ENCODE data around the gene STK24. TPM values are rescaled to one million over a fixed set of nuclear protein-coding genes. Genes with fewer than 3 reads are reported as not detected.

The STK24 gene
- total RNA-seq, 1 donor from 2014 or later = 121 TPM

DNA sequence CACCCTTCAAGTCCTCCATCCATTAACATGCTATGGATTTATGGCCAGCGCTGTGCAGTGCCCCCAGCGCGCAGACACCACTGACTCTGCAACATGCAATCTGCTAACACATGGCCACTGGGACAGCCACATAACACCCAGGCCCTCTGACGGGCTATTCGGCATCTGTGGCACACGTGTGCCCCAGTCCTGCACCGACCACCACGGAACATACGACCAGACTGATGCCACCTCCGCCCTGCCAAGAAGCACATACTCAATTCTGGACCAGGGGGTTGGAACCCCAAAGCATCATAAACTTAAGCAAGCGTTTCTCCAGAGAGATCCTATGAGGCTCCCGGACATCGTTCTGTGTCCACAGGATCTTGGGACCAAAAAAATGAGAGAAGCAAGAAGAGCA is 9.8 kb downstream of the STK24 start:
- H3K36me3 Mint-ChIP-seq = peaks cover 43% of the 10 kb centered on the region
- DNase-seq (ENCODE audit: extremely low spot score, unreplicated experiment) = no peak
- peaks cover 70% of the 10 kb centered on the region for H3K4me1 Mint-ChIP-seq (ENCODE audit: unreplicated experiment)
- peak overlapping the region; percentile 80 for H3K27ac Mint-ChIP-seq
- TF ChIP-seq, protein P1, sequence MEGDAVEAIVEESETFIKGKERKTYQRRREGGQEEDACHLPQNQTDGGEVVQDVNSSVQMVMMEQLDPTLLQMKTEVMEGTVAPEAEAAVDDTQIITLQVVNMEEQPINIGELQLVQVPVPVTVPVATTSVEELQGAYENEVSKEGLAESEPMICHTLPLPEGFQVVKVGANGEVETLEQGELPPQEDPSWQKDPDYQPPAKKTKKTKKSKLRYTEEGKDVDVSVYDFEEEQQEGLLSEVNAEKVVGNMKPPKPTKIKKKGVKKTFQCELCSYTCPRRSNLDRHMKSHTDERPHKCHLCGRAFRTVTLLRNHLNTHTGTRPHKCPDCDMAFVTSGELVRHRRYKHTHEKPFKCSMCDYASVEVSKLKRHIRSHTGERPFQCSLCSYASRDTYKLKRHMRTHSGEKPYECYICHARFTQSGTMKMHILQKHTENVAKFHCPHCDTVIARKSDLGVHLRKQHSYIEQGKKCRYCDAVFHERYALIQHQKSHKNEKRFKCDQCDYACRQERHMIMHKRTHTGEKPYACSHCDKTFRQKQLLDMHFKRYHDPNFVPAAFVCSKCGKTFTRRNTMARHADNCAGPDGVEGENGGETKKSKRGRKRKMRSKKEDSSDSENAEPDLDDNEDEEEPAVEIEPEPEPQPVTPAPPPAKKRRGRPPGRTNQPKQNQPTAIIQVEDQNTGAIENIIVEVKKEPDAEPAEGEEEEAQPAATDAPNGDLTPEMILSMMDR (conservative IDR thresholded peaks at IDR 0.05) = no peak
- no peaks in the 10 kb centered on the region for H3K27me3 Mint-ChIP-seq
- H3K9me3 Mint-ChIP-seq = peaks cover 9% of the 10 kb centered on the region
- peak overlapping the region; percentile 10 for H3K4me3 Mint-ChIP-seq

DNA sequence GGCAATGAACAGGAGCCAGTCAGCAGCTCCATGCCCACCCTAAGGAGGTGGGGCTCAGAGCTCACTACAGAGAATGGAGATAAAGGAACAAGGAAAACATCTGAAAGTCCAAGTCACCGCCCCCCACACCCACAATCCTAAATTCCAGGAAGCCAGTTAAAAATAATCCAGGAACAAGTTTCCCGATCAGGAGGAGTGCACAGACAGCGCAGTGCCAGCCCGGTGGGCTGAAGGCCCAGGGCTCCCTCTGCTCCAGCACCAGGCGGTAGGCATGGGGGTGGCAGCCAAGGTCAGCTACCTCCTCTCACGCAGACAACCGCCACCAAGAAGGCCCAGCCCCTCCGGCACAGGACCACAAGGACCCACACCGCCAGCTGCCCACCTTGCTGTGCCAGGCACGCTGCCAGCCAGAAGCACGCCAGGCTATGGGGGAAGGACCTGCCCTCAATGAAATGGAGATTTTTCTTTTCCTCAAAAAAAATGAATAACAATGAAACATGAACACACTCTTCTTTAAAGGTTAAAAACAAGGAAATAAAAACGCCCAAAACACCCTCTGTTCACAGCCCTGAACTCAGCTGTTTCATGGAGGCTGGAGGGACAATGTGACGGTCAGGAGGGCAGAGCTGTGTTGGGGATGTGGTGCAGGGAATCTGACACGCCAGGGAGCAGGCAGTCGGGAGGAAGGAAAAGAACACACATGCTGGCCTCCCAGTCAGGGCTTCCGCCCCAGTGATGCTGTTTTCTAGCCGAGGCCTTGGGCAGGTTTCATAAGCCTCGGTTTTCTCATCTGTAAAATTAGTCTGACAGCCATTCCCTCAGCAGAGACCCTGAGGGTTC is 11.0 kb downstream of the STK24 start:
- TF ChIP-seq, protein P1 (conservative IDR thresholded peaks at IDR 0.05) = no peak
- H3K27ac Mint-ChIP-seq = peak overlapping the region; percentile 80
- no peaks in the 10 kb centered on the region for H3K27me3 Mint-ChIP-seq
- peaks cover 47% of the 10 kb centered on the region for H3K36me3 Mint-ChIP-seq
- DNase-seq (ENCODE audit: extremely low spot score, unreplicated experiment) = no peak
- peaks cover 64% of the 10 kb centered on the region for H3K4me1 Mint-ChIP-seq (ENCODE audit: unreplicated experiment)
- peaks cover 9% of the 10 kb centered on the region for H3K9me3 Mint-ChIP-seq
- peak overlapping the region; percentile 10 for H3K4me3 Mint-ChIP-seq

DNA sequence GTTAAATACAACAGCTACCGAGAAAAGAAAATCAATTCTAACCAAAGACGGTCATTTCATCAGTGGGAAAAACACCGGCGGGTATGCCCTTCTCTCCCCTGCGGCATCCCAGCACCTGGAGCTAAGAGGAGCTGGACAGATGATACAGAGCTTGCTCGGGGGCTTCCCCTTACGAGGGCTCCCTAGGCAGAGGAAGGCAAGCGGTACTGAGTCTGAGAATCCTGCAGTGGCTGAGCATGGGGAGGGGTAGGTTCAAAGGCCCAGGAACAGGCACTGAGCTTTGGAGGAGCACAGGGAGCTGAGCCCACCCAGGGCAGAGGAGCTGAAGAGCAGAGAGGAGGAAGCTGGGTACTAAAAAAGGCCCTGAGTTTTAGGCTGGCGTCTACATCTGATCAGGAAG is 12.7 kb downstream of the STK24 start:
- Mint-ChIP-seq H3K4me1 (ENCODE audit: unreplicated experiment) (peaks cover 53% of the 10 kb centered on the region), H3K36me3 (peaks cover 47% of the 10 kb centered on the region), H3K9me3 (peaks cover 4% of the 10 kb centered on the region), H3K27me3 (no peaks in the 10 kb centered on the region), H3K27ac (peak overlapping the region; percentile 76), H3K4me3 (peak overlapping the region; percentile 58)
- TF ChIP-seq, protein P1 (conservative IDR thresholded peaks at IDR 0.05) = no peak
- no peak for DNase-seq (ENCODE audit: extremely low spot score, unreplicated experiment)

DNA sequence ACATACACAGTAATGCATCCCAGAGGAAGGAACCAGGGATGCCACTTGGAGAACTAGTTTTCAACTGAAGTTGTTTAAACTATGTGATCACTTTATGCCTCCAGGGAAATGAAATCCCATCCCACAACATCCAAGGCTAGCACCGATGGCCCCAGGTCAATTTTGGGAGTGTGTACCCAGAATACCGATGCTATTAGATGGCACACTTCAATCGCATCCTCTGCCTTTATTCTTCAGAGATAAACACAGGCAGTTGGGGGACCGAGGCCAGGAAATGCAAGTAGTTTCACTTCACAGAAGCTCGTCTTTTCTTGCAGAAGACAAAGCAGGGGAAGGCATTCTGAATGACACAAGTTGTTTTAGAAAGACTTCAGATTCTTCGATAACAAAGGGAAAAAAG is 13.8 kb downstream of the STK24 start:
- TF ChIP-seq, protein P1 (conservative IDR thresholded peaks at IDR 0.05) = no peak
- H3K27ac Mint-ChIP-seq = no peak overlapping the region
- peaks cover 56% of the 10 kb centered on the region for H3K4me1 Mint-ChIP-seq (ENCODE audit: unreplicated experiment)

DNA sequence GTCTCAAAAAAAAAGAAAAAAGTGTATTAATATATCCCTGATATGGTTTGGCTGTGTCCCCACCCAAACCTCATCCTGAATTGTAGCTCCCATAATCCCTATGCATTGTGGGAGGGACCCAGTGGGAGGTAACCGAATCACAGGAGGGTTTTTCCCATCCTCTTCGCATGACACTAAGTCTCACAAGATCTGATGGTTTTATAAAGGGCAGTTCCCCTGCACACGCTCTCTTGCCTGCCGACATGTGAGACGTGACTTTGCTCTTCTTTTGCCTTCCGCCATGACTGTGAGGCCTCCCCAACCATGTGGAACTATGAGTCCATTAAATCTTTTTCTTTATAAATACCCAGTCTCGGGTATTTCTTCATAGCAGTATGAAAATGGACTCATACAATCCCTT is 17.7 kb downstream of the STK24 start:
- no peaks in the 10 kb centered on the region for H3K9me3 Mint-ChIP-seq
- no peak overlapping the region for H3K27ac Mint-ChIP-seq
- no peak overlapping the region for H3K4me3 Mint-ChIP-seq
- TF ChIP-seq, protein P1 (conservative IDR thresholded peaks at IDR 0.05) = no peak
- H3K27me3 Mint-ChIP-seq = no peaks in the 10 kb centered on the region
- H3K36me3 Mint-ChIP-seq = peaks cover 22% of the 10 kb centered on the region
- peaks cover 47% of the 10 kb centered on the region for H3K4me1 Mint-ChIP-seq (ENCODE audit: unreplicated experiment)
- no peak for DNase-seq (ENCODE audit: extremely low spot score, unreplicated experiment)

More for the DNA sequence above, 13.8 kb downstream of the STK24 start:
- Mint-ChIP-seq H3K27me3 (no peaks in the 10 kb centered on the region), H3K9me3 (no peaks in the 10 kb centered on the region), H3K4me3 (no peak overlapping the region), H3K36me3 (peaks cover 38% of the 10 kb centered on the region)
- DNase-seq (ENCODE audit: extremely low spot score, unreplicated experiment) = no peak
